DOHH2 (cell line): ENCODE data around the gene RAPGEF1.

ENCODE experiments used
- EZH2phosphoT487 ChIP-seq: fragments of 200-600 bp; sonication (generic); IDR thresholded peaks from 2 replicates; pipeline ENCODE4 v1.6.1; 2017; ENCODE audit warnings: borderline replicate concordance, mild to moderate bottlenecking, antibody characterized with exemption, low read length, moderate library complexity, mixed read lengths
- TF ChIP-seq, protein P1 (sequence below): fragments of 200-600 bp; sonication (generic); IDR thresholded peaks from one replicate; pipeline ENCODE4 v1.5.1; 2014; ENCODE audit warnings: antibody characterized with exemption, mild to moderate bottlenecking, low read depth, low read length; ENCODE audit not compliant: poor library complexity, severe bottlenecking

DNA sequence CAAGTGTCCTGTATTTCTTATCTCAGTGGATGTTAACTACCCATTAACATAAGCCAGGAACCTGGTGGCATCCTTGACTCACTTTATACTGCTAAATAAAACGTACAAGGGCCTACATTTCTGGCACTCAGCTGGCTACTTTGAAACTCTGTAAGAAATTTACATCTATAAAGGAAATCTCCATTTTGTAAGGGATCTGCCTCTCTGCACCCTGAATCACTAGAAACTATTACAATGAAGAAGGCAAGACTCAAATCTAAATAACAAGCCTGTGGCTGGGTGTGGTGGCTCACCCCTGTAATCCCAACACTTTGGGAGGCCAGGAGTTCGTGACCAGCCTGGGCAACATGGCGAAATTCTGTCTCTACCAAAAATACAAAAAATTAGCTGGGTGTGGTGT, 51.5 kb downstream of the RAPGEF1 start:
- TF ChIP-seq, protein P1, sequence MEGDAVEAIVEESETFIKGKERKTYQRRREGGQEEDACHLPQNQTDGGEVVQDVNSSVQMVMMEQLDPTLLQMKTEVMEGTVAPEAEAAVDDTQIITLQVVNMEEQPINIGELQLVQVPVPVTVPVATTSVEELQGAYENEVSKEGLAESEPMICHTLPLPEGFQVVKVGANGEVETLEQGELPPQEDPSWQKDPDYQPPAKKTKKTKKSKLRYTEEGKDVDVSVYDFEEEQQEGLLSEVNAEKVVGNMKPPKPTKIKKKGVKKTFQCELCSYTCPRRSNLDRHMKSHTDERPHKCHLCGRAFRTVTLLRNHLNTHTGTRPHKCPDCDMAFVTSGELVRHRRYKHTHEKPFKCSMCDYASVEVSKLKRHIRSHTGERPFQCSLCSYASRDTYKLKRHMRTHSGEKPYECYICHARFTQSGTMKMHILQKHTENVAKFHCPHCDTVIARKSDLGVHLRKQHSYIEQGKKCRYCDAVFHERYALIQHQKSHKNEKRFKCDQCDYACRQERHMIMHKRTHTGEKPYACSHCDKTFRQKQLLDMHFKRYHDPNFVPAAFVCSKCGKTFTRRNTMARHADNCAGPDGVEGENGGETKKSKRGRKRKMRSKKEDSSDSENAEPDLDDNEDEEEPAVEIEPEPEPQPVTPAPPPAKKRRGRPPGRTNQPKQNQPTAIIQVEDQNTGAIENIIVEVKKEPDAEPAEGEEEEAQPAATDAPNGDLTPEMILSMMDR = no peak
- no peak for TF ChIP-seq EZH2phosphoT487
